GM12878 (cell line): ENCODE results near the gene FAM53B. TPM values are rescaled to one million over a fixed set of nuclear protein-coding genes. Genes with fewer than 3 reads are reported as not detected.

Experiments
- ATAC-seq: fragments of 200-7000 bp; cut with Tn5 transposase; 3 replicates; pipeline ENCODE4 v1.9.1; 2020; ENCODE audit warnings: mild to moderate bottlenecking, moderate library complexity
- BruUV-seq: library from RNA; stranded (reverse); fragments of 400-500 nt; replicated peaks from 2 replicates; lab custom pipeline; 2021; lab: Mats Ljungman, UMichigan
- CTCF ChIA-PET: fragments of 300-600 bp; sonication (Branson Sonifier 250); formaldehyde crosslinking; extraction: SDS; loops from one replicate; lab custom pipeline; 2021; ENCODE audit warnings: inconsistent platforms; lab: Yijun Ruan, JAX
- POLR2A ChIA-PET: fragments of 350-600 bp; formaldehyde crosslinking; extraction: SDS; loops from one replicate; lab custom pipeline; 2021; ENCODE audit warnings: inconsistent platforms; lab: Charles Lee
- RAD21 ChIA-PET: fragments of 300-600 bp; sonication (Branson Sonifier 250); formaldehyde crosslinking; loops from one replicate; lab custom pipeline; 2023; ENCODE audit warnings: antibody characterized with exemption; ENCODE audit not compliant: unreplicated experiment; lab: Charles Lee
- SMC1A ChIA-PET: fragments of 300-600 bp; sonication (Branson Sonifier 250); formaldehyde crosslinking; loops from one replicate; lab custom pipeline; 2023; ENCODE audit not compliant: unreplicated experiment, uncharacterized antibody; lab: Charles Lee
- DNase-seq: peaks from one replicate; pipeline ENCODE4 v3.0.0-alpha.2; 2011; ENCODE audit warnings: low read depth, low spot score
- FAIRE-seq: peaks from 3 replicates; lab custom pipeline; 2011; peaks lifted over from hg19 to GRCh38; lab: Jason Lieb, UNC
- H2AFZ ChIP-seq: 2 replicates; pipeline ENCODE4 v1.6.0; 2011; ENCODE audit warnings: low read depth, low read length, control low read depth; ENCODE audit not compliant: control insufficient read depth
- H3K27ac ChIP-seq: 2 replicates; pipeline ENCODE4 v1.5.1; 2011; ENCODE audit warnings: control low read depth; ENCODE audit not compliant: control insufficient read depth, insufficient read depth
- H3K27me3 ChIP-seq, 2 experiments: replicated peaks in 1 of 2; 2 replicates each; pipeline versions ENCODE4 v1.6.0 to v1.6.1; 2011; ENCODE audit warnings: low read length in 1 of 2; ENCODE audit not compliant: control insufficient read depth in 2 of 2, insufficient read depth in 2 of 2
- H3K36me3 ChIP-seq, 2 experiments: 2 replicates each; pipeline ENCODE4 v1.5.1; 2011; ENCODE audit warnings: low read length in 1 of 2; ENCODE audit not compliant: control insufficient read depth in 2 of 2, insufficient read depth in 2 of 2
- H3K4me1 ChIP-seq: 2 replicates; pipeline ENCODE4 v1.6.1; 2011; ENCODE audit warnings: mild to moderate bottlenecking, low read length, moderate library complexity, mixed read lengths; ENCODE audit not compliant: control insufficient read depth, insufficient read depth
- H3K4me2 ChIP-seq: 2 replicates; pipeline ENCODE4 v1.6.0; 2011; ENCODE audit warnings: control low read depth; ENCODE audit not compliant: control insufficient read depth, insufficient read depth
- H3K4me3 ChIP-seq: fragments of 200-600 bp; sonication (generic); 2 replicates; pipeline ENCODE4 v1.5.1; 2016
- H3K79me2 ChIP-seq: 2 replicates; pipeline ENCODE4 v1.6.0; 2011; ENCODE audit warnings: low read length; ENCODE audit not compliant: control insufficient read depth, insufficient read depth
- H3K9ac ChIP-seq: 2 replicates; pipeline ENCODE4 v1.8.0; 2011; ENCODE audit warnings: low read length, control low read depth, mixed read lengths; ENCODE audit not compliant: control insufficient read depth, insufficient read depth
- H3K9me3 ChIP-seq: replicated peaks from 3 replicates; pipeline ENCODE4 v1.5.1; 2011; ENCODE audit warnings: mild to moderate bottlenecking, low read length; ENCODE audit not compliant: control insufficient read depth, insufficient read depth
- H4K20me1 ChIP-seq: 2 replicates; pipeline ENCODE4 v1.6.0; 2011; ENCODE audit not compliant: control insufficient read depth, insufficient read depth
- ATF7 ChIP-seq: fragments of 450-650 bp; IDR thresholded peaks from 2 replicates; pipeline ENCODE4 v1.6.1; 2016; ENCODE audit warnings: low read depth, mild to moderate bottlenecking
- BRCA1 ChIP-seq: IDR thresholded peaks from 2 replicates; pipeline ENCODE4 v1.6.1; 2011; ENCODE audit warnings: low read depth, low read length, improper control_type of control experiment
- CREM ChIP-seq: IDR thresholded peaks from 2 replicates; pipeline ENCODE4 v1.6.1; 2014; ENCODE audit warnings: antibody characterized with exemption, low read depth
- EZH2 ChIP-seq: IDR thresholded peaks from 2 replicates; pipeline ENCODE4 v1.6.1; 2012; ENCODE audit warnings: low read depth, mild to moderate bottlenecking, control low read depth, inconsistent platforms, low read length, borderline replicate concordance; ENCODE audit not compliant: control insufficient read depth
- GATAD2B ChIP-seq: fragments of 450-650 bp; conservative IDR thresholded peaks from 2 replicates; pipeline ENCODE4 v1.6.1; 2017; ENCODE audit warnings: low read depth, mild to moderate bottlenecking, moderate library complexity
- HDAC2 ChIP-seq: fragments of 200-600 bp; sonication (generic); IDR thresholded peaks from 2 replicates; pipeline ENCODE4 v1.6.1; 2017
- MXI1 ChIP-seq: fragments of 150-350 bp; IDR thresholded peaks from 2 replicates; pipeline ENCODE4 v1.6.1; 2011; ENCODE audit warnings: low read depth, mild to moderate bottlenecking, inconsistent platforms, low read length, improper control_type of control experiment
- POLR2AphosphoS2 ChIP-seq: IDR thresholded peaks from 2 replicates; pipeline ENCODE4 v1.6.1; 2011; ENCODE audit warnings: low read depth, mild to moderate bottlenecking, low read length, improper control_type of control experiment, moderate library complexity
- RAD51 ChIP-seq: fragments of 450-650 bp; IDR thresholded peaks from 2 replicates; pipeline ENCODE4 v1.6.1; 2016; ENCODE audit warnings: moderate library complexity, mild to moderate bottlenecking, inconsistent platforms
- RELA ChIP-seq: fragments of 450-650 bp; IDR thresholded peaks from 2 replicates; pipeline ENCODE4 v1.8.0; 2014; ENCODE audit warnings: borderline replicate concordance; ENCODE audit not compliant: partially characterized antibody
- SIX5 ChIP-seq: IDR thresholded peaks from 2 replicates; pipeline ENCODE4 v1.6.1; 2011; ENCODE audit warnings: mild to moderate bottlenecking, low read depth, low read length, moderate library complexity; ENCODE audit not compliant: severe bottlenecking
- SMAD5 ChIP-seq: IDR thresholded peaks from 2 replicates; pipeline ENCODE4 v1.6.1; 2016; ENCODE audit warnings: antibody characterized with exemption, low read depth
- SREBF2 ChIP-seq: IDR thresholded peaks from 2 replicates; pipeline ENCODE4 v1.6.1; 2012; ENCODE audit warnings: mild to moderate bottlenecking, low read length
- WGBS: methylation state at CpG from one replicate; pipeline ENCODE4 v1.1.6; 2016; ENCODE audit warnings: low lambda C conversion rate; ENCODE audit not compliant: insufficient replicate concordance, insufficient coverage; ENCODE audit errors: missing lambda C conversion rate; 5-methylcytosine and 5-hydroxymethylcytosine counted together
- in situ Hi-C: fragments of 300-500 bp; cut with MboI; formaldehyde crosslinking; loops from 9 replicates; pipeline ENCODE4 v1.14.3; 2018; ENCODE audit warnings: mixed read lengths
- intact Hi-C: fragments of 100-400 bp; cut with micrococcal nuclease; formaldehyde crosslinking; loops from one replicate; pipeline ENCODE4 v1.14.2; 2022; ENCODE audit not compliant: unreplicated experiment
- polyA plus RNA-seq, 11 experiments: library from polyadenylated mRNA; depleted of rRNA in 4 of 11; unstranded in 6 of 11; stranded (reverse) in 5 of 11; fragments of >200 nt; fragmentation: Nextera tagmentation in 4 of 11; fragmentation: Illumina TruSeq in 1 of 11; extraction: Ambion mirVana in 4 of 11; extraction: Trizol in 1 of 11; gene quantifications; 1 replicate in 1 of 11; 2 replicates in 10 of 11; pipeline versions ENCODE4 v1.2.1 to v1.2.3, GENCODE V29; 2011 to 2016; ENCODE audit warnings: inconsistent platforms in 2 of 11, missing spikeins in 2 of 11, low read depth in 1 of 11
- total RNA-seq, 4 experiments: library from RNA; depleted of rRNA in 3 of 4; stranded (reverse); fragments of >200 nt in 3 of 4; fragmentation: Illumina TruSeq in 1 of 4; extraction: Trizol in 1 of 4; gene quantifications; 2 replicates each; pipeline versions ENCODE4 v1.2.1 to v1.2.3, GENCODE V29; 2013 to 2021
- TF ChIP-seq, protein P1 (sequence below), 3 experiments: IDR thresholded peaks in 2 of 3; conservative IDR thresholded peaks in 1 of 3; 2 replicates each; pipeline ENCODE4 v1.5.1; 2011; ENCODE audit warnings: low read depth in 3 of 3, low read length in 3 of 3, mild to moderate bottlenecking in 3 of 3, control low read depth in 2 of 3, moderate library complexity in 2 of 3, inconsistent platforms in 1 of 3, mixed read lengths in 1 of 3; ENCODE audit not compliant: control insufficient read depth in 2 of 3, insufficient read depth in 1 of 3; ENCODE audit errors: extremely low read depth in 1 of 3
- TF ChIP-seq, protein P2 (sequence below): fragments of 450-650 bp; IDR thresholded peaks from 2 replicates; pipeline ENCODE4 v1.6.1; 2017; ENCODE audit warnings: antibody characterized with exemption, mild to moderate bottlenecking, moderate library complexity
- TF ChIP-seq, protein P3 (sequence below): fragments of 450-650 bp; IDR thresholded peaks from 2 replicates; pipeline ENCODE4 v1.6.1; 2017; ENCODE audit warnings: mild to moderate bottlenecking, low read depth, inconsistent platforms; ENCODE audit not compliant: poor library complexity, severe bottlenecking
- TF ChIP-seq, protein P4 (sequence below): IDR thresholded peaks from 2 replicates; pipeline ENCODE4 v1.6.1; 2012; ENCODE audit warnings: low read depth, low read length, improper control_type of control experiment

FAM53B gene
- total and polyA plus RNA-seq, 10 of the 15 experiments (the other 5 are each of a cell fraction or from before 2014, with no cell fraction given) = 0.05 to 26.3 (median 8.1) TPM

DNA sequence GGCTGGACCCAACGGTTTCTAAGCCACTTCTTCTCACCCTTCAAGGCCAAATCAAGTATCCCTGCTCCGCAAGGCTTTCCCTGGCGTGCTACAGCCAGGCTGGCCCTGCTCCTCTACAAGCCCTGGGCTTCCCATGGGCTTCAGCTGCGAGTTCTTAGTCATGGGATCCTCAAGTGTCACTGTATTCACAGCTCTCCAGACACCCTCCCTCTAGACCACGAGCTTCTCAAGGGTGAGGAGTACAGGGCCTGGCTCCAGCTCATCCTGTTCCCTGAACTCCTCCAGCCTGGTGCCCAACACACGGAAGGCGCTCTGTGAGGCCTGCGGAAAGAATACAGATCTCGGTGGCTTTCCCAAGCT lies 38.8 kb downstream of the FAM53B start:
- intact Hi-C loops (no loop called here), in situ Hi-C loops (no loop called here)
- no peak overlapping the region for H3K4me2 ChIP-seq
- no peak overlapping the region for H3K4me3 ChIP-seq
- peaks cover 4% of the 10 kb centered on the region; the same call in 1 of the 2 replicates for H3K79me2 ChIP-seq
- no TSS peak for BruUV-seq
- 66% methylated on average over 9 of the region's 9 CpGs for WGBS
- ATAC-seq (no peak), DNase-seq (no peak), FAIRE-seq (no peak)
- H3K9me3 ChIP-seq = no peaks in the 10 kb centered on the region
- SMC1A ChIA-PET = interaction anchor here (0.7 to 5.0 kb wide), 6 partner anchors 9 to 44 kb away, joined by 3 to 38 read pairs (median 4); no protein-coding TSS in a partner anchor
- peaks cover 5 to 24% of the 10 kb centered on the region in 2 experiments; a peak in 3 of 4 replicates for H3K36me3 ChIP-seq
- no peak overlapping the region for H2AFZ ChIP-seq
- H3K27ac ChIP-seq = no peak overlapping the region
- H3K27me3 ChIP-seq = no peaks in the 10 kb centered on the region
- H3K4me1 ChIP-seq = peaks cover 15% of the 10 kb centered on the region
- H3K9ac ChIP-seq = no peak overlapping the region
- no peaks in the 10 kb centered on the region for H4K20me1 ChIP-seq
- POLR2A ChIA-PET = interaction anchor here (0.8 to 1.4 kb wide), 3 partner anchors 8 to 16 kb away, joined by 3 to 6 read pairs (median 3); no protein-coding TSS in a partner anchor
- CTCF ChIA-PET = interaction anchor here (0.5 to 4.6 kb wide), 5 partner anchors 13 to 81 kb away, joined by 3 to 31 read pairs (median 3); partner anchors contain the start of gene FAM53B
- RAD21 ChIA-PET = interaction anchor here (0.8 to 14.0 kb wide), 8 partner anchors 9 to 121 kb away, joined by 3 to 266 read pairs (median 6); no protein-coding TSS in a partner anchor
- TF ChIP-seq, protein P1, sequence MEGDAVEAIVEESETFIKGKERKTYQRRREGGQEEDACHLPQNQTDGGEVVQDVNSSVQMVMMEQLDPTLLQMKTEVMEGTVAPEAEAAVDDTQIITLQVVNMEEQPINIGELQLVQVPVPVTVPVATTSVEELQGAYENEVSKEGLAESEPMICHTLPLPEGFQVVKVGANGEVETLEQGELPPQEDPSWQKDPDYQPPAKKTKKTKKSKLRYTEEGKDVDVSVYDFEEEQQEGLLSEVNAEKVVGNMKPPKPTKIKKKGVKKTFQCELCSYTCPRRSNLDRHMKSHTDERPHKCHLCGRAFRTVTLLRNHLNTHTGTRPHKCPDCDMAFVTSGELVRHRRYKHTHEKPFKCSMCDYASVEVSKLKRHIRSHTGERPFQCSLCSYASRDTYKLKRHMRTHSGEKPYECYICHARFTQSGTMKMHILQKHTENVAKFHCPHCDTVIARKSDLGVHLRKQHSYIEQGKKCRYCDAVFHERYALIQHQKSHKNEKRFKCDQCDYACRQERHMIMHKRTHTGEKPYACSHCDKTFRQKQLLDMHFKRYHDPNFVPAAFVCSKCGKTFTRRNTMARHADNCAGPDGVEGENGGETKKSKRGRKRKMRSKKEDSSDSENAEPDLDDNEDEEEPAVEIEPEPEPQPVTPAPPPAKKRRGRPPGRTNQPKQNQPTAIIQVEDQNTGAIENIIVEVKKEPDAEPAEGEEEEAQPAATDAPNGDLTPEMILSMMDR (IDR thresholded peaks at IDR 0.05 in 2 of 3, conservative IDR thresholded peaks at IDR 0.05 in 1 of 3; ENCODE audit: control insufficient read depth in 2 of 3, extremely low read depth in 1 of 3, insufficient read depth in 1 of 3, low read depth in 3 of 3, low read length in 3 of 3) = no peak
- TF ChIP-seq, protein P2, sequence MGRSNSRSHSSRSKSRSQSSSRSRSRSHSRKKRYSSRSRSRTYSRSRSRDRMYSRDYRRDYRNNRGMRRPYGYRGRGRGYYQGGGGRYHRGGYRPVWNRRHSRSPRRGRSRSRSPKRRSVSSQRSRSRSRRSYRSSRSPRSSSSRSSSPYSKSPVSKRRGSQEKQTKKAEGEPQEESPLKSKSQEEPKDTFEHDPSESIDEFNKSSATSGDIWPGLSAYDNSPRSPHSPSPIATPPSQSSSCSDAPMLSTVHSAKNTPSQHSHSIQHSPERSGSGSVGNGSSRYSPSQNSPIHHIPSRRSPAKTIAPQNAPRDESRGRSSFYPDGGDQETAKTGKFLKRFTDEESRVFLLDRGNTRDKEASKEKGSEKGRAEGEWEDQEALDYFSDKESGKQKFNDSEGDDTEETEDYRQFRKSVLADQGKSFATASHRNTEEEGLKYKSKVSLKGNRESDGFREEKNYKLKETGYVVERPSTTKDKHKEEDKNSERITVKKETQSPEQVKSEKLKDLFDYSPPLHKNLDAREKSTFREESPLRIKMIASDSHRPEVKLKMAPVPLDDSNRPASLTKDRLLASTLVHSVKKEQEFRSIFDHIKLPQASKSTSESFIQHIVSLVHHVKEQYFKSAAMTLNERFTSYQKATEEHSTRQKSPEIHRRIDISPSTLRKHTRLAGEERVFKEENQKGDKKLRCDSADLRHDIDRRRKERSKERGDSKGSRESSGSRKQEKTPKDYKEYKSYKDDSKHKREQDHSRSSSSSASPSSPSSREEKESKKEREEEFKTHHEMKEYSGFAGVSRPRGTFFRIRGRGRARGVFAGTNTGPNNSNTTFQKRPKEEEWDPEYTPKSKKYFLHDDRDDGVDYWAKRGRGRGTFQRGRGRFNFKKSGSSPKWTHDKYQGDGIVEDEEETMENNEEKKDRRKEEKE = no peak
- TF ChIP-seq ATF7 (no peak), SMAD5 (no peak), GATAD2B (no peak), HDAC2 (no peak), SREBF2 (no peak), SIX5 (no peak), RAD51 (no peak), MXI1 (no peak), CREM (no peak), EZH2 (no peak), POLR2AphosphoS2 (no peak), RELA (no peak), BRCA1 (no peak)
- TF ChIP-seq, protein P3, sequence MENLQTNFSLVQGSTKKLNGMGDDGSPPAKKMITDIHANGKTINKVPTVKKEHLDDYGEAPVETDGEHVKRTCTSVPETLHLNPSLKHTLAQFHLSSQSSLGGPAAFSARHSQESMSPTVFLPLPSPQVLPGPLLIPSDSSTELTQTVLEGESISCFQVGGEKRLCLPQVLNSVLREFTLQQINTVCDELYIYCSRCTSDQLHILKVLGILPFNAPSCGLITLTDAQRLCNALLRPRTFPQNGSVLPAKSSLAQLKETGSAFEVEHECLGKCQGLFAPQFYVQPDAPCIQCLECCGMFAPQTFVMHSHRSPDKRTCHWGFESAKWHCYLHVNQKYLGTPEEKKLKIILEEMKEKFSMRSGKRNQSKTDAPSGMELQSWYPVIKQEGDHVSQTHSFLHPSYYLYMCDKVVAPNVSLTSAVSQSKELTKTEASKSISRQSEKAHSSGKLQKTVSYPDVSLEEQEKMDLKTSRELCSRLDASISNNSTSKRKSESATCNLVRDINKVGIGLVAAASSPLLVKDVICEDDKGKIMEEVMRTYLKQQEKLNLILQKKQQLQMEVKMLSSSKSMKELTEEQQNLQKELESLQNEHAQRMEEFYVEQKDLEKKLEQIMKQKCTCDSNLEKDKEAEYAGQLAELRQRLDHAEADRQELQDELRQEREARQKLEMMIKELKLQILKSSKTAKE = no peak
- TF ChIP-seq, protein P4, sequence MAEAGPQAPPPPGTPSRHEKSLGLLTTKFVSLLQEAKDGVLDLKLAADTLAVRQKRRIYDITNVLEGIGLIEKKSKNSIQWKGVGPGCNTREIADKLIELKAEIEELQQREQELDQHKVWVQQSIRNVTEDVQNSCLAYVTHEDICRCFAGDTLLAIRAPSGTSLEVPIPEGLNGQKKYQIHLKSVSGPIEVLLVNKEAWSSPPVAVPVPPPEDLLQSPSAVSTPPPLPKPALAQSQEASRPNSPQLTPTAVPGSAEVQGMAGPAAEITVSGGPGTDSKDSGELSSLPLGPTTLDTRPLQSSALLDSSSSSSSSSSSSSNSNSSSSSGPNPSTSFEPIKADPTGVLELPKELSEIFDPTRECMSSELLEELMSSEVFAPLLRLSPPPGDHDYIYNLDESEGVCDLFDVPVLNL = no peak
